Measurements from ENCODE around the gene G3BP2.

DNA sequence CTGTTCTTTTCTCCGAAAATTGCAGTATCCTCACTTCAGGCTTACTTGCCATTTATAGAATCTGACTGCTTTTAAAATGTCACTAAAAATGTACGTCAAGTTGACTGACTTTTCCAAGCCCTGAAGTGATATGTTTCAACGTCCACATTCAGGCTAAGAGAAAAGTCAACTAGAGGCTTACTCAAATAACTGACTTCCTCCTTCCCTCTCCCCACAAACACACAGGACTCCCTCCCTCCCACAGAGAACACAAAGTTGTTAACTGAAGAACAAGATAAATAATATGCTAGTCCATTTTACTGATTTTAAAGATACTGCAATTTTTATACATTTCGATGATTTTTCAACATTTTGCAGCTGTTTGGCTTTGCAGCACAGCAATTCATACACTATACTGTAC is 29.1 kb downstream of the G3BP2 start:
- TF ChIP-seq, protein P1, sequence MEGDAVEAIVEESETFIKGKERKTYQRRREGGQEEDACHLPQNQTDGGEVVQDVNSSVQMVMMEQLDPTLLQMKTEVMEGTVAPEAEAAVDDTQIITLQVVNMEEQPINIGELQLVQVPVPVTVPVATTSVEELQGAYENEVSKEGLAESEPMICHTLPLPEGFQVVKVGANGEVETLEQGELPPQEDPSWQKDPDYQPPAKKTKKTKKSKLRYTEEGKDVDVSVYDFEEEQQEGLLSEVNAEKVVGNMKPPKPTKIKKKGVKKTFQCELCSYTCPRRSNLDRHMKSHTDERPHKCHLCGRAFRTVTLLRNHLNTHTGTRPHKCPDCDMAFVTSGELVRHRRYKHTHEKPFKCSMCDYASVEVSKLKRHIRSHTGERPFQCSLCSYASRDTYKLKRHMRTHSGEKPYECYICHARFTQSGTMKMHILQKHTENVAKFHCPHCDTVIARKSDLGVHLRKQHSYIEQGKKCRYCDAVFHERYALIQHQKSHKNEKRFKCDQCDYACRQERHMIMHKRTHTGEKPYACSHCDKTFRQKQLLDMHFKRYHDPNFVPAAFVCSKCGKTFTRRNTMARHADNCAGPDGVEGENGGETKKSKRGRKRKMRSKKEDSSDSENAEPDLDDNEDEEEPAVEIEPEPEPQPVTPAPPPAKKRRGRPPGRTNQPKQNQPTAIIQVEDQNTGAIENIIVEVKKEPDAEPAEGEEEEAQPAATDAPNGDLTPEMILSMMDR (conservative IDR thresholded peaks at IDR 0.05 in 1 of 2, IDR thresholded peaks at IDR 0.05 in 1 of 2; ENCODE audit: extremely low read depth in 1 of 2, insufficient read depth in 1 of 2, low read depth in 1 of 2, low read length in 2 of 2): no peak
- TF ChIP-seq EZH2 (IDR thresholded peaks at IDR 0.05; ENCODE audit: borderline replicate concordance, low read length): no peak

Data from mammary epithelial cell (primary cell).